Renal cortical epithelial cell (primary cell): ENCODE measurements around the gene INPP4A. TPM values are rescaled to one million over a fixed set of nuclear protein-coding genes. Genes with fewer than 3 reads are reported as not detected.

Experiments
- DNase-seq: peaks from one replicate; pipeline ENCODE4 v3.0.0-alpha.2; 2011; ENCODE audit warnings: low read depth
- total RNA-seq: library from RNA; depleted of rRNA; stranded (reverse); fragments of >200 nt; gene quantifications from 2 replicates; pipeline ENCODE4 v1.2.3, GENCODE V29; 2014

INPP4A gene
- total RNA-seq, 1 donor from 2014 or later = 30.9 TPM

GRCh38 chr2:98476192-98476868 lies 31.7 kb downstream of the INPP4A start:
- DNase-seq = peak; percentile 60

GRCh38 chr2:98477036-98477435 lies 32.4 kb downstream of the INPP4A start:
- no peak for DNase-seq

- no peak for DNase-seq
Measured at GRCh38 chr2:98477506-98477905, 32.8 kb downstream of the INPP4A start.

DNA sequence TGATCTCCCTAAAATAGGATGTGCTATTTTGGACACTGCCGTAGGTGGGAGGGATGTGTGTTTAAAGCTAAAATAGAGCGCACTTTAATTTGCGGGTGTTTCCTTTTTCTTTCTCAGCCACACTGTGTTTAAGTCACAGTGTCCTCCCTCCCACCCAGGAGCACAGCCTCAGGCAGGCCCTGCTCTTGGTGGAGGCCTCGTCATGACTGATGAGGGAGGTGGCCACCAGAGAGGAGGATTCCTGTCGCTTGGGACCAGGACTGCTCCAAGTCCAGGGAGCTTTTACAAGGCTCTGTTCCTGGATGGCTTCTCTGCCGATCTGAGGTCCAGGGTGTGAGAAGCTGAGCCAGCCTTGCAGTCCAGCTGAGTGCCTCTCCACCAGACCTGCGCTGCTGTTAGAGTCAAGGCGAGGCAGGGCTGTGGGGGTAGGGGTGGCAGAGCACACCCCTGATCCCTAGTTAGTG lies 33.5 kb downstream of the INPP4A start:
- DNase-seq = no peak

- no peak for DNase-seq
Measured at GRCh38 chr2:98478907-98479306, 34.2 kb downstream of the INPP4A start.

DNA sequence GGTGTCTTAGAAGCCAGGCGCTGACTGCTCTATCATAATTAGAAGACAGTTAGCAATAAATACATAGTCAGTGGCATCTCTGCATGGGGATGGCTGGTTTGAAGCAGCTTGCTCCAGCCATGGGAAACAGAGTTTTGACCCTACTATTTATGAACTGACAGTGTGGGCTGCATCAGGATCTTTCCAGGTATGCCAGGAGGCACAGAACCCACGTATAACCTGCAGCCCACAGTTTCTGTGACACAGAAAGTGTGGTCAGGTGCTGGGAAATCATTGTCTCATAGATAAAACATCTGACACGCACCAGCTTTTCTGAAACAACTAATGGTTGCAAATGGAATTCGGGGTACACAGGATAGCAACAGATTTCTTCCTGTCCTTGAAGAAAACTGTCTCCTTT lies 34.7 kb downstream of the INPP4A start:
- DNase-seq = no peak

DNA sequence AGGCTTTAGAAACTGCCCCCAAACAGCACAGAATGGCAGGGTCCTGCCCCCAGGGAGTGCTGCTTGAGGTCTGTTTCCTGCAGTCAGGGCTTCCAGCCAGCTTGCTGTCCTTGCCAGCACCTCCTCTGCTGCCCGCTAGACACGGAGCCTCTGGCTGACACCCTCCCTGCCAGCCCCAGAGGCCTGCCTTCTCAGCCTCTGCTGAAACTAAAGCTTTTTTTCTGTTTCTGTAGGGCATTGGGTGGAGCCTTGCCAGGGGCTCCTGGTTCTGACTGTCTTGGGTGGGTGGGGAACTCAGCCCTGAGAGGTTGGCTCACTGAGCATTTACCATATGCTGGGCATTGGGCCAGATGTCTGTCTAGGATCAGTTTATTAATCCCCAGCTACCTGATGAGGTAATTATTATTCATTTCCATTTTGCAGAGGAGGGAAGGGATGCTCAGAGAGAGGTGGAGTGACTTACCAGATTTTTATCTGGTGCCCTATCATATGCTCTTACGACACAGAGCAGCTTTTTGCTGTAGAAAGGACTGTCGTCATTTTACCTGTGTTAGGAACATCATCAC lies 35.4 kb downstream of the INPP4A start:
- peak; percentile 57 for DNase-seq

- DNase-seq = no peak
Measured at GRCh38 chr2:98480598-98480997, 35.9 kb downstream of the INPP4A start.

GRCh38 chr2:98482362-98482761 lies 37.7 kb downstream of the INPP4A start:
- DNase-seq = no peak

DNA sequence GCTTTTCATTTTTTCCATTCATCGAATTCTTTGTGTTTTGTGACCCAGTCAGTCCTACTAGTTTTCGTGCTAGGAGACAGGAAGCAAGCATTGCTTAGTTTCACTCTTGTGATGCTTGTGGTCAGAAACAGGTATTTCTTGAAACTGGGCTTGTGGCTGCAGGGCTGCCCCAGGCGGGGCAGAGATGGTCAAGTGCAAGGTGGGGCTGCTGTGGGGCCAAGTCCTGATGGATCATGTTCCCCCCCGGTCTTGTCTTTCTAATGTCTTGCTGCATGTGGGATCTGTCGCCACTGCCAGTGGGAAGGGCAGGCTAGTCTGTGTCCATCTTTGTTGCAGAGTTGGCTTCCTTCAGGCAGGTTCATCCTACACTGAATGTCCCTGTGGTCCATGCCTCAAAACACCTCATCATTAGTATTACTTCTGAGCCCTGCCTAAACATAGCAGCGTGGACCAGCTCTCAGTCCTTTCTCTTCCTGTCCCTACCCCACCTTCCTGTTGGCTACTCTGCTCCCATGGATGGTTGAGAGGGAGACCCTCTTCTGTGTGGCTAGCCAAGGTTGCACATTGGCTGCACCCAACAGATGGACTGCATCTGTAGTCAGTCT lies 38.7 kb downstream of the INPP4A start:
- peak; percentile 61 for DNase-seq

DNA sequence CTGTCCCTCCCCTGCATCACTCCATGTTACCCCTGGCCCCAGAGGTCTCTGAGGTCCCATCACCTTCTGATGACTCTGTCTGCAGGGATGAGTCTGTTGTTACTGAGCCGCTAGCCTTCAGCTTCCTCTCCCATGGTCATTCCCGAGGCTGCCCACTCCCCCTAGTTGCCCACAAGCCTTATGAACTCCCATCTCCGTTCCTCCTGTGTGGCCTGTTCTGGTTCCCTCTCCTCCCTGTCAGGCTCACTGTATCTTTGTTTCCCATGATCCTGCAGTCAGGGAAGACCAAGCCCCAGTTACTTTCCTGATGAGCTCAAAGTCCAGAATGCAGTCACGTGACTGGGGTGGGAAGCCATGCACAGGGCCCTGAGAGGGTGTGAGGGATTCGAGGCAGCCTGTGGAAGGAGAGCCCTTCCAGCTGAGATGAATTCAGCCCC lies 39.5 kb downstream of the INPP4A start:
- no peak for DNase-seq

DNA sequence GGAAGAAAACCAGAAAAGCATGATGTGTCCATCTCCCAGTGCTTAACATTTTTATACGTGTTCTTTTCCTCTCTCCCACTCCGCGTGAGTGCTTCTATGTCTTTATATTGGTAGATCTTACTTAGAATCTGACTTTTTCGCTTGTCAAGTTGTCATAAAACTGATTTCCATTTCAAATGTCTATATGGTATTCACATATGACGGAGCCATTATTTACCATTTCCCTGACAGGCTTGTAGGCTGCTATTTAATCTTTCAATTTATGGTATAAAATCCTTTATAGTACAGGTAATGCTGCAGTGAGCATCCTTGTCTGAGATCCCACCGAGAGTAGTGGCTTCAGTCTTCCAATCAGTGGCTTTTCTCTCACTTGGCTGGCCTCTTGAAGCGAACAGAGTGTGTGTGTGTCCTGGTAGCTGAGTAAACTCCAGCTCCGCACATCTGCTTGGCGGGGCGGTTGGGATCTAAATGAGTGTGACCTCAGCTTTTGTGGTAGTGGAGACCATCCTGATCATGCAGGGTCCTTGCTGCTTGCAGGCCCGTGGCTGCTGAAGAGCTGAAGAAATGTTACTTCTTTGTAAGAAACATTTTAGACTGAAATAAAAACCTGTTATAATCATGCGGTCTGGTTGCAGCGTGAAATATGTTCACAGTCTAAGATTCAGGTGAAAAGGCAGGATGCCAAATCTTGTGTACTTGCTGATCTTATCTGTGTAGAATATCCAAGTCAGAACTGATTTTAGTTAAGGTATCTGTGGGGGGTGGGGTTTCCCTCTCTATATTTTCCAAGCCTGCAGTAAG lies 40.2 kb downstream of the INPP4A start:
- no peak for DNase-seq

DNA sequence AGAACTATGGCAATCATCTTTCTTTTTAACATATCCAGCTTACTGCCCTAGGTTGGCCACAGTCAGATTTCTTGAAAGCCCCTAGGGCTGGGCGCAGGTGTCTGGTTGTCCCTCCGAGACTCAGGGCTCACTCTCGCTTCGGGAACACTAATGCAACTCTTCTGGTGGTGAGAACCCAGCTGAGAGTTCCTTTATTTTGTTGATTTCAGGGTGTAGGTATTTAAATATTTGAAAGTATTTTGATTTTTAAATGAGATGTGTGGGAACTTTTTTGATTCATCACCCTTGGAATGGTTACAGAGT lies 40.7 kb downstream of the INPP4A start:
- no peak for DNase-seq

GRCh38 chr2:98486374-98486981 lies 41.8 kb downstream of the INPP4A start:
- DNase-seq = no peak

GRCh38 chr2:98487101-98487805 lies 42.6 kb downstream of the INPP4A start:
- no peak for DNase-seq

DNA sequence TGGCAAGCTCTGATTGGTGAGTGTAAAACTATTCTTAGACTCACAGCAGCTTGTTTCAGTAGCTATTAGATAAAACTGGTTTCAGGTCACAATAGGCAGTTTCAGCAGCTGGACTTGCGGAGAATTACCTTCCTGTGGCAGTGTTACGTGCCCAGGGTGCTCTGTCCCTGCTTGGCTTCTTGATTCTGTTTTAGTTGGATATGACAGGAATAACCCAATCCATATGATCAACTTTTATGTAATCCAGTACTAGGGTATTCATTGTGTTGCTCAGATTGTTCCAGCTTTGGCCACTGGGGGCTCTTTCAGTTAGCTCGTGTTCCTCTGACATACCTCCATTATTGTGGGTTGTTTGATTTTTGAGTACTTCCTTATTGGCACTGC lies 43.1 kb downstream of the INPP4A start:
- no peak for DNase-seq

- DNase-seq = no peak
Measured at GRCh38 chr2:98488252-98488651, 43.6 kb downstream of the INPP4A start.

GRCh38 chr2:98489486-98489885 lies 44.8 kb downstream of the INPP4A start:
- no peak for DNase-seq

- DNase-seq = no peak
Measured at GRCh38 chr2:98489971-98490962, 45.6 kb downstream of the INPP4A start.

- DNase-seq = no peak
Measured at GRCh38 chr2:98492441-98492840, 47.8 kb downstream of the INPP4A start.
